HG03460 (cell line): ENCODE data around the gene KCTD8.
"Not testable (repeated sequence)": the region's sequence is repeated elsewhere in the genome, so short reads cannot be mapped to it uniquely, and the experiment has no call there.

ENCODE experiments used
- ATAC-seq: cut with Tn5 transposase; IDR thresholded peaks from one replicate; pipeline ENCODE4 v1.9.1; 2021; ENCODE audit not compliant: unreplicated experiment

Gene KCTD8

DNA sequence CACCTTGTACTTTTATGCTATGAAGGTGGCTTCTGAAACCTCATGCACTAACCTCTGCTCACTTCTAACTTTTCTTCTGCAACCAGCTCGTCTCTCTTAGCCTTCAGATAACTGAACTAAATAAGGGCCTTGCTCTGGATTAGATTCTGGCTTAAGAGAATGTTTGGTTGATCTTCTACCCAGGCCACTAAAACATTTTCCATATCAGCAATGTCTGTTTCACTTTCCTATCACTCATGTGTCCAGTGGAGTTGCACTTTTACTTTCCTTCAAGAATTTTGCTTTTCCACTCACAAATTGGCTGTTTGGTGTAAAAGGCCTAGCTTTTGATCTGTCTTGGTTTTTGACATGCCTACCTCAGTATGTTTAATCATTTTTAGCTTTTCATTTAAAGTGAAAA, 105.8 kb downstream of the KCTD8 start:
- ATAC-seq, result no peak

DNA sequence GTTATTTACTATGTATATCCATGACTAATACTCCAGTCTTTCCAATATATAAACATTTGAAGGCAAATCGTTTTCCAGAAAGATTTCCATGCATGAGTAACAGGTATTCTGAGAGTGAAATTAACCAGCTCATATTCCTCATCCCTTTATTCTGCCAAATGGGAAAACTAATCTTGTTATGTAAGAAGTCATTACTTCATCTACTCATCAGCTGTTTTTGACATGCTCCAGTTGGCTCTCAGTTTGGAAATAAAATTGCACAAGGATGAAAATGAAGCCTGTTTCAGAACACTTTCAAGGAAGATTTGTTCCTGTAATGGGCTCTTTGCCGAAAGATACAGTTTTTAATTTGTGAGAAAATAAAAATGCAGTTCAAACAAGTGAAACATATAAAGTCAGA, 121.9 kb downstream of the KCTD8 start:
- no peak for ATAC-seq

DNA sequence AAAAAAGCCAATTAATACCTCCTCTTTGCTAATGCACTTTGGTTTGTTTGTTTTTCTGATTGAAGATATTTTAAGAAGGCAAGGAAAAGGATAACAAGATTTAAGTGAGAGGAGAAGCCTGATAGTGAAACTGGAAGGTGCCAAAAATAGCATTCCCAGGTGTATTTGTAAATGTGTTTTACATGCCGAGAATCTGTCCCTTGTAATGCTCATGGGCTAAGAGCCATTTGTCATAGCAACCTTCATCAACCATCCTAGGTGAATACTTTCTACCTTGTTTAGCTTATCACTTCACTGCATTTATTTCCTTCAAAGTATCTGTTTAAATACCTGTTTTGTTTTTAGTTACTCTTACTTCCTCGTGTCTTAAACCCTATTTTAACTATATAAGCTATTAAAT, 127.8 kb downstream of the KCTD8 start:
- ATAC-seq, result no peak

DNA sequence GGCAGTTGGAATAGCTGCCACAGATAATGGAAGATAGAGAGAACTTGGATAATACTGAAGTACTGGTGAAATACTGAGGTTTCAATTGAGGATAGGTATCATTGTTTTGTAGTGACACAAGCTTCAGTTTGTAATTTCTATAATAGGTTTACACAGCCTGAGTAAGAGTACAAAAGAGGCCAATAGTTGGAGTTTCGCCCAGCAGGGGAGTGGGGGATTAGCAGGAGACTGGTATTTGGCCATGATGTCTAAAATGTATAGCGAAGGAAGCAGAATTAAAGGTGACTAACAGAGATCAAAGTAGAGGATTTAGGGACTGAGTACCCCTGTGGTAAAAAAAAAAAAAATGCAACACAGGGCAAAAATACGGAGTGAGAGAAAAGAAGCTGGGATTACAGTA, 129.5 kb downstream of the KCTD8 start:
- no peak for ATAC-seq

DNA sequence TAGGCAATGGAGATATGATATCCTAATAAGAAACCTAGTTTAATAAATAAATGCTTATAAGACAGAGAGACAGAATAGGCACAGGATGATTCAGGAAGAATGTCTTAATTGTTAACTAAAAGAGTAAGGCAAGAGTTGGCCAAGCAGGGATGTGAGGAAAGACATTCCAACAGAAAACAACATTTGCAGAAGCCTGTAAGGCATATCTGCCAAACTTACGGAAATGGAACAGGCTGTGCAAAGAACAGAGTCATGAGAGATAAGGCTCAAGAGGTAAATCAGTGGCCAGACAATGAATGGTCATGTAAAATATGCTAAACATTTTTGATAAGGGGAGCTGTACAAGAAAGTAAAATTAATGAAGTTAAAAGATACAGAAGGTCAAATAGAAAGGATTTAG, 134.9 kb downstream of the KCTD8 start:
- ATAC-seq, result no peak

DNA sequence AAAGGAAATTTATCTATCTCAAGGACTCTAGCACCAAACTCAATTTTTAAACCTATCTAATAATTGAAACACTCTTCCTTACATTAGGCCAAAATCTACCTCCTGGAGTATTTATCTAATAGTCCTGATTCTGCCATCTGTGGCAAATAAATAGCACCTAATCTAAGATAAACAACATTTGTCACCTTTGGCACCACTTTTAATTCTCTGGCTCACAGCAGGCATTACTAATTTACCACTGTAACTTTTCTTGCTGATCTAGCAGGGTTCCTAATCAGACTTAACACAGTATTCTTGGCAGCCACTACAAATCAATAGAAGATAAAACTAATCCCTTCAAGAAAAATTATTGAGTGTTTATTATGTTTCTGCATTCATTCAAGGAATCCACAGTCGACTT, 161.1 kb downstream of the KCTD8 start:
- no peak for ATAC-seq

DNA sequence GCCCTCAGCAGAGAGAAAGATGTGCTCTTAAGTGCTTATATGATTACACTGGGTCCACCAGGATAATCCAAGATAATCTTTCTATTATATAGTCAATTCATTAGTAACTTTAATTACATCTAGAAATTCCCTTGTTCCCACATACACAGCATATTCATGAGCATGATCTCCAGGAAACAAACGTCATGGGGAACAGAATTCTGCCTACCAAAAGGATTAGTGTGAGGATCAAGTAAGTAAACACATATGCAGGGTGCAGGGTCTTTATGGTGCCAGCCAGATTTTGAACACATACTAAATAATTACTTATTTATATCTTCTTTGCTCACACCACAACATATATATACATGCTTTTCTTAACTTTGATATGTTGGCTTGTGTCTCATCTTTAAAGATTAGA, 169.1 kb downstream of the KCTD8 start:
- ATAC-seq, result no peak

DNA sequence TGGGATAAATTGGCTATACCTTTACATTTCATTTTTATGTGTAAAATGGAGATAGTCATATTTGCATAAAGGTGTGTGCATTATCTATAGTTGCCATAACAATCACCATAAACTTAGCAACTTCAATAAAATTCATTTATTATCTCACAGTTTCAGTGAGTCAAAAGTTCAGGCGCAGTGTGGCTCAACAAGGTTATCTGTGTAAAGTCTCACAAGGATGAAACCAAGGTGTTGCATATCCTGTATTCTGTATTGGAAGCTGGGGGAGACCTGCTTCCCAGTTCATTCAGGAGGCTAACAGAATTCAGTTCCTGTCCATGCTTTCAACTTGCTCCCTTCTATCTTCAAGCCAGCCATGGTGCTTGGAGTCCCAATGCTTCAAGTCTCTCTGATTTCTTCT, 169.5 kb downstream of the KCTD8 start:
- ATAC-seq, result no peak

DNA sequence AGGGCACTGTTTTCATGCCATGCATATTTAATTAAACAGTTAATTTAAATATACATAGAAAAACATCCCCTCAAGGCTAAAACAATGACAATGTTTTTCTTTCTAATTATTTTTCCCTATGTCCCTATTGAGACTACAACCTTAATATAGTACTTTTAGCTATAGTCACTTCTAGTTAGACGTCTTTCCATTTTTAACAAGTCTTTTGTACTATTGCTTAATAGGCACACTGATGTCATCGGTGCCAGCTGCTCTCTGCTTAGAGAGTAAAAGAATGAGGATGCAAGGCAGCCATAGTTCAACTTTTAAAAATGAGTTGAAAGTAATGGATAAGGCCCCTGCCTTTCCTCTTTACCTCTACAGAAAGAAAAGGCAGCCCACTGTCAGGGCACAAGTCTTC, 191.1 kb downstream of the KCTD8 start:
- no peak for ATAC-seq

DNA sequence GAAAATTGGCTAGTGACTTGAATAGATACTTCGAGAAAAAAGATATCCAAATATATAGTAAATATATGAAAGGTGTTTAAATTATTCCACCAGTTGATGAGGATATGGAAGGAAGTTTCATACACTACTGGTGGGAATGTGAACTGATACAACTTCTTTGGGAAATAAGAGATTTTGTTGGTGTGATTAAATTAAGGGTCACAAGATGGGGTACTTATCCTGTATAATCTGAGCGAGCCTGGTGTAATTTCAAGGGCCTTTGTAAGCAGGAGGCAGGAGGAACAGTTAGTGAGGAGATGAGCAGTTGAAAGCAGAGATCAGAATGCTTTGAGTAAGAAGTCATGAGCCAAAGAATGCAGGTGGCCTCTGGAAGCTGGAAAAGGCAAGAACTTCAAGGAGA, 192.2 kb downstream of the KCTD8 start:
- ATAC-seq, result no peak

DNA sequence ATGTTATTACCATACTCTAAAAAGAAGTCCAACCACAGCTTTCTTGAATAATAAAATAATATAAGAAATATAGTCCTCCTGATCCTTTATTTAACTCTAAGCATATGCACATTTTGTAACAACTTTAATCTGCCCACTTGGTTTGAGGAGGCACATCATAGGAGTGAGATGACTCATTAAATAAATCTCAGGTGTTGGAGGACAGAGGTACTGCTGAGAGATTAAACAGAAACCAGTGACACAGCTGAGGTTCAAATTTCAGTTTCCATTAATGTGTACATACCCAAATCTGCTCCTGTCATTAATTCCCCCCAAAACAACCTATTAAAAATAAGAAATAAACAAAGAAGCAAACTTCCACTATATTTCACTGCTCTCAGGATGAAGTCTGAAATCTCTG, 211.0 kb downstream of the KCTD8 start:
- no peak for ATAC-seq

DNA sequence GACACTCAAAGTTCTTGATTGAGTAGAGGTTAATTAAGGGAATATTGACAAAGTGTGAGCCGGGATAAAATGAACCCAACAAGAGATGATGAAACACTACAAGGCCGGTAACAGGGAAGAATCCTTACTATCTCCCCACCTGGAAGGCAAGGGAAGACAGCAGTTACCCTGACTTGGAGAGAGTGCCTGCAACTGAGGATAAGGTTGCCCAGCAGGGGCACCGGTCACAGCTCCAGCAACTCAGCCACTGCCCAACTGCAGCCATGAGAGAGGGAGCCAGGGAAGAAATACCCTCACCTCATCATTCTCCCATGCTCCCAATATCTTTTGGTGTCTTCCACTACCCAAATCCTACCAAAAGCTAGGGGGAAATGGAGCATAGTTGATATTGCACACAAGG, 212.7 kb downstream of the KCTD8 start:
- ATAC-seq, result no peak

DNA sequence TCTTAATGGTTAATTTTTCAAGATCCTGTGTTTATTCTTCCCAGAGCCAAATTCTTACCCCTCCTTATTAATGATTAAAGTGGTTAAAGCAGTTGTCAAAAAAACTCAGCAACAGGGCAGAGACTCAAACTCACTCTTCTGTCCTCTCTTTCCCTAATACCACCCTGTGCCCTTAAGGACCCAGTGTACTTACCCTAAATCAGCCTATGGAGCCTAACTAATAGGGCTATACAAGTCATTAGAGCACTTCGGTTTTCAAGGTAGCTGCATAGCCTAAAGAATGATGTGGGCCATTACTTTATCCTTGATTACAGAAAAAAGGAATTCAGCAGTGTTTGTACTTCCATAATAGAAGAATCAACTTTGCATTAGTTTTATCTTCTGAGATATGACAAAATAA, 216.3 kb downstream of the KCTD8 start:
- no peak for ATAC-seq

DNA sequence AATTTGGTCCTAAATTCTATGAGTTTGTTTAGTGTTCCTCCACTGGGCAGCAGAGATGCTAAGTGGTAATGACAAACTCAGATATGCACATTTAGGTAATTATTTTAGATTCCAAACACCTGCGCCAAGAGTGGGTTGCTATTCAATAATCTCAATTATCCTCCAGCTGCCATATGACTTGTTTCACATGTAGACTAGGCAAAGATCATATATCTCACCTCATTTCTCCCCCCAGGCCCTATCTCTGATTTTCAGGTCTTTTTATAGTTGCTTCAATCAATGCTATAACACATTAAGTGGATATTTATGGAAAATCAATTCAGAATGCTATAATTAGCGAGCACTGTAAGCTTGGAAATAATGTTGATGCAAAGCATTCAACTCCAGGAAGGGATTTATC, 217.6 kb downstream of the KCTD8 start:
- ATAC-seq, result no peak

DNA sequence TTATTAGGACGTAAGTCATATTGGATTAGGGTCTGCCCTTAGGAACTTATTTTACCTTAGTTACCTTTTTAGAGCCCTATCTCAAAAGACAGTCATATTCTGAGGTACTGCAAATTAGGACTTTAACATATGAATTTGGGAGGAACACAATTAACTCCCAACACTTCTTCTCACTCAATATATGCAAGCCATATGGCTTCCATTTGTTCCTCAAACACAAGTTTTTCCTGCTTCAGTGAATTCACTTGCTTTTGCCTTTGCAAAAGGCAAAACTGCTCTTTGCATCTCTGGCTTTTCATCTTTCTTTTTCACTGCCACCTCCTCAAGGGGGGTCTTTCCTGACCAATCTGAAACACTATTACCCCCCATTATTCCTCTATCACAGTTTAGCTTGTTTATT, 220.3 kb downstream of the KCTD8 start:
- ATAC-seq, result no peak

DNA sequence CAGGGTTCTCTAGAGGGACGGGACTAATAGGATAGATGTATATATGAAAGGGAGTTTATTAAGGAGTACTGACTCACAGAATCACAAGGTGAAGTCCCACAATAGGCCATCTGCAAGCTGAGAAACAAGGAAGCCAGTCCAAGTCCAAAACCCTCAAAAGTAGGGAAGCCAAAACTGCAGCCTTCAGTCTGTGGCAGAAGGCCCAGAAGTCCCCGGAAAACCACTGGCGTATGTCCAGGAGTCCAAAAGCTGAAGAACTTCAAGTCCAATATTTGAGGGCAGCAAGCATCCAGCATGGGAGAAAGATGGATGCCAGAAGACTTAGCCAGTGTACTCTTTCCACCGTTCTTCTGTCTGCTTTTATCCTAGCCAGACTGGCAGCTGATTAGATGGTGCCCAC, 227.2 kb downstream of the KCTD8 start:
- no peak for ATAC-seq

DNA sequence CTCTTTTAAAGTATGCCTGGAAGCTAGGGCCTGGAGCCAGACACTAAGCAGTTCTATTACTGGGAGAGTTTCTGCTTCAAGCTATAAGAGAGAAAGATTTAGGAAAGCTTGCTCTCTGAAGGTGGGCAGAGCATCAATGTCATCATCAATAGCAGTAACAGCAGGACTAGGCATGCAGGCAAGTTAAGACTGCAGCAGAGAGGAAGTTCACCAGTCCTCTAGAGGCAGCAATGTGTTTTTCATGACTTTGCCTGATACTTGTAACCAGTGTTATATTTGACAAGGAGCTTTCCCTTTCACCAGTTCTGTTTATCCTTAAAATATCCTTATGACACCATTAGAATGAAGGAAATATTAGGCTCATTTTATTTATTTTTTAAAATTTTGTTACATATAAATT, 237.9 kb downstream of the KCTD8 start:
- no peak for ATAC-seq

DNA sequence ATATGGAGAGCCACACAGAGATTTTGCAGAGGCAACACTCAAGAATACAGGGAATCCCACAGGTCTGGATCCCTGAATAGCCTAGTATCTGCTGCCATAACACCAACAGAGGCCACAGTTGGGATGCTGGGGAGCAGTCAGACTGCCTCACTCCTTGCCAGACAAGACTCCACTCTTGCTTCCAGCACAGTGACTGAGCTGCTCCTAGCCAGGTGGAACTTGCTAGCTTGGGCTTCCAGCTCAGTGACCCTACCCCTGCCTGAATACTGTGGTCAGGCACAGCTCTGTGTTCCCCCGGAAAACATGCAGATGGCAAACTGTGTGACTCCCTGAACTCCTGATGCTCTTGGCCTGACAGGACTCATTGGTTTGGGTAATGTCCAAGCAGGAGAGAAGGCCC, 251.8 kb downstream of the KCTD8 start:
- ATAC-seq, result no peak

DNA sequence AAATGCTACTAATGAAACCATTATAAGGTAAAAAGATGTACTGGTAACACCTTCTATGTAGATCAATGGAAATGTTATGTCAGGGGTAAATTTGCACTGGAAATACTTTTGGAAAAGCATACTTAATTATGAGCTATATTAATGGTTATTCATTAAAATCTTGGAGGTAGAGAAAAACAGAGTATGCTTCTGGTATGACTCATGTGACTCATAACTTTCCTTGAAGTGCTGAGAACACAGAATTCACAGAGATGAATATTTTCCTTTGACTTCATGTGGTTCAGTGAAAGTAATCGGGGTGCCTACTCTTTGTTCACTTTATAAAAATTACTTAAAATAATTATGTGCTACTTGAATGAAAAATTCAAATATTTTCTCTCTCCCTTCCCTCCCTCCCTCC, 254.2 kb downstream of the KCTD8 start:
- ATAC-seq, result no peak

DNA sequence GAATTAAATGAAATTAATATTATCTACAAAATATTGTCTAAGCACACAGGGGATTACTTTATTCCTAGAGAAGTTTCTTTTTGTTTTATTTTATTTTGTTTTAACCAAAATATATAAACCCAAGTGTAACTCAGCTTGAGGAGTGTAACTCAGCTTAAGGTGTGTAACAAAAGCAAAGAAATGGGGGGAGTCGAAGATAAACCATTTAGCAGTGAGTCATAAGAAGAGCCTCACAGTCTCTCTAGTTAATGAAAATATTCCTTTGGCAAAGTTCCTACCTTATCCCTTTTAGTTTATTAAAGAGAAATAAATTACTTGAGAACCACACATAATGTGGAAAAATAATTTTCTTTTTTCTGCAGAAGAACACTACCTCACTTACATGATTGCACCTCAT, 261.8 kb downstream of the KCTD8 start:
- ATAC-seq, result no peak

DNA sequence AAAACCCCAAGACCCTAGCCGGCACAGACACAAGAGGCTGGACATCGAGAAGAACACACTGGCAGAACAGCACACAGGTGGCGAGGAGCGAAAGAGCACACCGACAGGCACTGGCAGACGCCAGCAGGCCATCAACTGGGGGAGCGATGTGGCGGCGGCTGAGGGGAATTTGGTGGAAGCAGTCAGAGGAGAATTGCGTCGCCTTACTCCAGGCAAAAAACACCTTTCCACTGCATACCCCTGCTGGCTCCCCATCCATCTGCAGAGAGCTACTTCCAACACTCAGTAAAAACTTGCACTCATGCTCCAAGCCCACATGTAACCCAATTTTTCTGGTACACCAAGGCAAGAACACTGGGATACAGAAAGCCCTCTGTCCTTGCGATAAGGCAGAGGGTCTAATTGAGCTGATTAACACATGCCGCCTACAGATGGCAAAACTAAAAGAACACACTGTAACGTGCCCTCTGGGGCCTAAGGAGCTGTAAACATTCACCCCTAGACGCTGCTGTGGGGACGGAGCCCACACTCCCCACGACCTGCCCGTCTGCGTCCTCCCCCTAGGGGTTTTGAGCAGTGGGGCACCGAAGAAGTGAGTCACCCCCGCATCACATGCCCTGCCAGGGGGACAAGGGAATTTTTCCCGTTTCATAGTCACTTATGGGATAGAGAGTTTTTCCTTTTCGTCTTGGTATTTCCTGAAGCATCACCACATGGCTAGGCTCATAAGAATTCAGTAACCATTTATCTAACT, 262.3 kb downstream of the KCTD8 start:
- no peak for ATAC-seq

DNA sequence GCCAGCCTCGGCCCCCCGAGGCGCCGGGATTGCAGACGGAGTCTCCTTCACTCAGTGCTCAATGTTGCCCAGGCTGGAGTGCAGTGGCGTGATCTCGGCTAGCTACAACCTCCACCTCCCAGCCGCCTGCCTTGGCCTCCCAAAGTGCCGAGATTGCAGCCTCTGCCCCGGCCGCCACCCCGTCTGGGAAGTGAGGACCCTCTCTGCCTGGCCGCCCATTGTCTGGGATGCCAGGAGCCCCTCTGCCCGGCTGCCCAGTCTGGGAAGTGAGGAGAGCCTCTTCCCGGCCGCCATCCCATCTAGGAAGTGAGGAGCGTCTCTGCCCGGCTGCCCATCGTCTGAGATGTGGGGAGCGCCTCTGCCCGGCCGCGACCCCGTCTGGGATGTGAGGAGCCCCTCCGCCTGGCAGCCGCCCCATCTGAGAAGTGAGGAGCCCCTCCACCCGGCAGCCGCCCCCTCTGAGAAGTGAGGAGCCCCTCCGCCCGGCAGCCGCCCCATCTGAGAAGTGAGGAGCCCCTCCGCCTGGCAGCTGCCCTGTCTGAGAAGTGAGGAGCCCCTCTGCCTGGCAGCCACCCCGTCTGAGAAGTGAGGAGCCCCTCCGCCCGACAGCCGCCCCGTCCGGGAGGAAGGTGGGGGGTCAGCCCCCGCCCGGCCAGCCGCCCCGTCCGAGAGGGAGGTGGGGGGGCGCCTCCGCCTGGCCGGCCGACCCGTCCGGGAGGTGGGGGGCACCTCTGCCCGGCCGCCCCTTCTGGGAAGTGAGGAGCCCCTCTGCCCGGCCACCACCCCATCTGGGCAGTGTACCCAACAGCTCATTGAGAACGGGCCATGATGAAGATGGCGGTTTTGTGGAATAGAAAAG, 266.9 kb downstream of the KCTD8 start:
- not testable (repeated sequence) for ATAC-seq

DNA sequence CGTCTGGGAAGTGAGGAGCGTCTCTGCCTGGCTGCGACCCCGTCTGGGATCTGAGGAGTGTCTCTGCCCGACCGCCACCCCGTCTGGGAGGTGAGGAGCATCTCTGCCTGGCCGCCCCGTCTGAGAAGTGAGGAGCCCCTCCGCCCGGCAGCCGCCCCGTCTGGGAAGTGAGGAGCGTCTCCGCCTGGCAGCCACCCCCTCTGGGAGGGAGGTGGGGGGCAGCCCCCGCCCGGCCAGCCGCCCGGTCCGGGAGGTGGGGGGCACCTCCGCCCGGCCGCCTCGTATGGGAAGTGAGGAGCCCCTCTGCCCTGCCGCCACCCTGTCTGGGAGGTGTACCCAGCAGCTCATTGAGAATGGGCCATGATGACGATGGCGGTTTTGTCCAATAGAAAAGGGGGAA, 280.8 kb downstream of the KCTD8 start:
- ATAC-seq, result not testable (repeated sequence)
